ENCODE measurements around the gene AFF3.

Gene AFF3

DNA sequence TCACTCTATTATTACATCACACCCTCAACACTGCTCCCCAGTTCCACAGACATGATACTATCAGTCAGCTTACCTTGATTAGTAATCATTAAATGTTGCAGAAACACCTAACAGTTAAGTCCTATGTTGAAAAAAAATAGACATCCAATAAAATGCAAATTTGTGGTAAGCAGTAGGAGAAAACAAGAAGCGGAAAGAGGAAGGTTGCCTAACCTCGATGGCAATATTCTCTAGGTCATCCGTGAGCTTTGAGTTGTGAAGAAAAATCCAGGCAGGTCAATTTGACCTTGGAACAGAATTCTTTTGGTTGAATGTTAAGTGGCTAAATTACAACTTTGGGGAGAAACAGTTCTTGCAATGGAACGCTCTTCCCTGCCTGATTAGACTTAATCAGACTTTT, 264.4 kb downstream of the AFF3 start:
- DNase-seq: no peak

DNA sequence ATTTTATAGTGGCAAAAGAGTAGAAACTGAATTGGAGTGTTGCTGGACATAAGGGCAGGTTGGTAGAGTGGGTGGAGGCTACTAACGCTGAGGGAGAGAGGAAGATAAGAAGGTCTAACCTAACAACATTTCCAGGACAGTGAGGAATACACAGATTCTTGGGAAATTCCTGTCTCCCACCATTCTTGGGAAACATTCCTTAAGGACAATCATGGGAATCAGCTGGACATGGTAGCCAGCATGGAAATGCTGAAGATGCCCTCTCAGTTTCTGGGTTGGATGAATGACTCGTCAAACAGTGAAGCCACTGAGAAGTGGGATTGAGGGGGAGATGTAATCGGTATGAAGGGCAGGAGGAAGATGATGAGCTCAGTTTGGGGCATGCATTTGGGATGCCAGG, 265.4 kb downstream of the AFF3 start:
- DNase-seq: no peak

DNA sequence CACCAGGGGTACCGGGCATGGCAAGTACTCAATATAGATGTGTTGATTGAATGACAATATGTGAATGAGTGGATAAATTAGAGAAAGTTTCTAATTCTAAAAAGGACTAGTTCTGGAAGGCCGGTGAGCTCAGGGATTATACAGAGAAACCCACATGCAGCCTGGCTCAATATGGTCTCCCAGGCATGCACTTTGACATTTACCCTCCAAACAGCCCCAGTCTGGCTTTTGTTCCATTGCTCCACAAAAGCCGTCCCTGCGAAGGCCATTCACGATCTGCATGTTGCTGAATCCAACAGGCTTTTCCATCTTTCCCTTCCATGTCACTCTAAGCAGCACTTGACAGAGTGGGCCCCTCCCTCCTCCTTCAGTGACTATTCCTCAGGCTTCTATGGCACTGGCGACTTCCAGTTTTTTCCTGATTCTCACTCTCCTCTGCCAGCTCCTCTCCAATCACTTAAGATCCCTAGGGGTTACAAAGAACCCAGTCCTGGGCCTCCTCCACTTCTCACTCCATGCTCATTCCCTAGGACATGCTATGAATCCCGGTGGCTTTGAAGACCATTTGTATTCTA, 266.7 kb downstream of the AFF3 start:
- DNase-seq: no peak

DNA sequence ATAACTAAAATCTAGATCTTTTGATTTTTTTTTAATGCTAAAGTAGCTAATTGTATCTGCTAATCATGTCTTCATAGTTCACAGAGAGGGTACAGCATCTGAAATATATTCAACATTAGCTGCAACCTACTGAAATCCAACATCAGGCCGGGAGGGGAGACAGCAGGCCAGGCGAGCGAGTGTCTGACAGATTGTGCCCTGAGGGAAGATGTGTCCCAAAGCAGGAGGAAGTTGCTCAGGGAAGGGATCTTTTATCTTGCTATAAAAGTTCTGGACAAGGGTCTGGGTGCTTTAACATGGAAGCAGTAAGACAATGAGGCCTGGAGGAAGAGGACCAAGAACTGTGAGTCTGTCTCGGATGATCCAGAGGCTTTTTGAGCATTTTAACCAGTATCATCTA, 274.1 kb downstream of the AFF3 start:
- no peak for DNase-seq

DNA sequence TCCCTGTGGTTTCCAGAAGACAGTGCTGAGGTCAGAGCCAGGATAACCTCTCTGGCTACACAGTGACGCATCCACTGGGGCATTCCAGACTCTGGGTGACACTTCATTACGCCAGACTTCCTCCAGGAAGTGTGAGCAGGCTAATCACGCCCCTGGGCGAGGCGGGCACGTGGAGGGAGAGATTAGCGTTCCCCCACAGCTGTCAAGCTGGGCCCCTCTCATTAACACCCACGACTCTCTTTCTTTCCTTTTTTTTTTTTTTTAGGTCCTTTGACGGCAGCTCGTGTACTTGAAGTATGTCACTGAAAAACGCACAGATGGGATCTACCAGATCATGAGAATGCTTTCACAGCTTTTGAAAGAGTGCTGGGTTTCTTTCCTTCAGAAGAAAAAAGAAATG, 274.6 kb downstream of the AFF3 start:
- no peak for DNase-seq

DNA sequence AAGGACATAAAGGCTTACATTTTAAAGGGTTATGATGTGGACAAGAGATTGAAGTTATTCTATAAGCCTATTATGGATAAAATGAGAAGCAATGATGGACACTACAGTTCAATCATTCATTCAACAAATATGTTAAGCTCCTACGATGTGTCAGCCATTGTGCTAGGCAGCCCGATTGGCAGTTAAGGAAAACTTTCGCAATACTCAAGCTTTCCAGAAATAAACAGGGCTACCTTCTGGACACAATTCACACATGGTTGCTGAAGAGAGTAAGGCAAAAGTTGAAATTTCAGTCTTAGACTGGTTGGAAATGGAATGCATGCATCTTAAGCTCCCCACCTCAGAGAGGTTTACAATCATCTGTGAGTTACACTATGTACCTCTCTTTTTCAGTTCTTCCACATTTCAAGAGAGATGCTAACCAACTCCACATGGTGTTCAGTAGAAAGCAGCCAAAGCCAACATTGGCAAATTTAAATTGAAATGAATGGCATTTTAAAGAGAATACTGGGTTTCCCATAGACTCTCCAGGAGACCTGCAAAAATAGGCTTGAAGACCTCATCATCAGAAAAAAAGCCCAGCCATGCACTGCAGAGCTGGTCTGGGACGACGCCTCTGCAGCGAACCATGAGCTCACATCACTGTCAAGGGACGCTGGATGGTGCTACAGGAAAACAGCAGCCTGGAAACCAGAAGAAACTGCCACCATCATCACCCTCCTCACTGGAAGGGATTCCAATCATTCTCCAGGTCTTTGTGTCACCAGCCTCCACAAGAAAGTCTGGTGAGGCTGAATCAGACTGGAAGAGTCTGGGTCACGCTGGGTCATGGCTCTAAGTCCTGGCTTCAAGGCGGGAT, 276.3 kb downstream of the AFF3 start:
- no peak for DNase-seq

DNA sequence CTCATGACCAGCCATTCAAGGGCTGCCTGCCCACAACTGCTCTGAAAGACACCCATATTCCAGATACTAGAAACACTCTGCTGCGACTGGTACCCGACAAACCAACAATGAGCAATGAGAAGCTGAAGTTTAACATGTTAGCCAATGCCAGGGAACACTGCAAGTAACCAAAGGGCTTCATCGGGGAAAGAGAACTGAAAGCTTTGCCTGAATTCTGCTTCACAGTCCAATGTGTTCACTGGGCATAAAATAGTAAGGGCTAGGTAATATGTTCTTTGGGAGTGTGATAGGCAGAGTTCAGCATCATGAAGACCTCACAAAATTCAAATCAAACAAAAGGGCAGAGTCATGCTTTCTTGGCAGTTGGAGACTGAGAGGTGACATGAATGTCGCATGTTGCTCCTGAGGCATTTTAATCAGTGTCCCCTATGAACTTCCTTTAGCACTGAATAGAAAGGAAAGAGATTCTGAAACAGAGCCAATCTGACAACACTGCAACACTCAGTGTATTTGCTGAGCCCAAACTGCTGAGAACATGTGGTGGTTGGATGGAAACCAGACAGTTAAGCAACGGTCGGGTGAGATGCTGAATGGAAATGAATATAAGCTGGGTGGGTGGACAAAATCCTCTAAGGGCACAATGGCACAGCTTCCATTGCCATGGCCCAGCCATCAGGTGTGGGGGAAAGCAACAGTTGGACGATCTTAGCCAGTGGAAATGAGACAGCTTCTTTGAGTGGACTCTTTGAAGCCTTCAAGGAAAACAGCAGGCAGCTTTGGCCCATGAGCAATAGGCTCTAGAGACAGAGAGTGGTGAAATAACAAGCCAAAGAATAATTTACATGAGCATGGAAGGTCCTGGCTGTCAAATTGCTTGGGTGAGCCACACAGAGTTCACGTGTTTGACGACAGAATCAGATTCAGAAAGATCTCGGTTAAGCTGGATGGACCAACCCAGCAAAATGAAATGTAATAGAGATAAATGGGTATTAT, 277.5 kb downstream of the AFF3 start:
- DNase-seq: no peak

DNA sequence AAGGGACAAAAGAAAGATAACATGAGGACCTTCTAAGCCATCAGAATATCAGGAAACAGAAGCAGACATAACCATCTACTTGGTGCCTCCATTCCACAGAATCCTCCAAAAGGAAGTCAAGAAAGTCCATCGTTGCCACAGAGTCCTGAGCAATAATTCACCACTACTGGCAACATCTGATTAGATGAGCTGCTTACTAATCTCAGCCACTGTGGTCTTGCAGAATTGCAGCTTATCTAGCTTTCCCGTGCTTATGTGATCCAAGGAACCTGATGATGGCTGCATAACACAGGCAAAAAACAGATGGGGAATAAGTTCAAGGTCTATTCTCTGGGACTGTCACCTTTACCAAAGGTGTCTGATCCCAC, 278.5 kb downstream of the AFF3 start:
- no peak for DNase-seq

DNA sequence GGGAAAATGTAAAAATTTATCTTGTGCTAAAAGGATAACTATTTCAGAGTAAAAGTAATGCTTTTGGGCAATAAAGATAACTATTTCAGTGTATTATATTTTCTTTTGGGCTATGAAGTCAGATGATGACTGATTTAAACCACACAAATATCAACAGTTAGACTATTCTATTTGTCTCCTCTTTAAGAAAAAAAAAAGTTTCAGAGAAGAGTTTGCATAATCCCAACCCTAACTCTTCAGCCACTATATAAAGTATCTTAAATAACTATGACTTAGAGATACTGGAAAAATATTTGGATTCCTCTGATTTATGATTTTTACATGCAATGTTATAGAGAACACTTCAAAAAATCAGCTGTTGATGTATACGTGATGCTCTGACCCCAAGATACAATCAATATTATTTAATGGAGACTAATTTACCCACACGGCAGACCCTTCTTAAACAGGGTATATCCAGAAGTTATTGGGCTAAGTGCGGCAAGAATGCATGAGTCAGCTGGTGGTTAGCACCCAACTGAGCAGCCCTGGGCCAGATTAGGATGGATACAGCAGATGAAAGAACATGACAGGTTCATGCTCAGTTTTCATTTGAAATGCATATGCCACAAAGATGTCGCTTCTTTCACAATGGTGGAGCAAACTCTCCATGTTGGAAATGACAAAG, 279.0 kb downstream of the AFF3 start:
- DNase-seq: no peak

DNA sequence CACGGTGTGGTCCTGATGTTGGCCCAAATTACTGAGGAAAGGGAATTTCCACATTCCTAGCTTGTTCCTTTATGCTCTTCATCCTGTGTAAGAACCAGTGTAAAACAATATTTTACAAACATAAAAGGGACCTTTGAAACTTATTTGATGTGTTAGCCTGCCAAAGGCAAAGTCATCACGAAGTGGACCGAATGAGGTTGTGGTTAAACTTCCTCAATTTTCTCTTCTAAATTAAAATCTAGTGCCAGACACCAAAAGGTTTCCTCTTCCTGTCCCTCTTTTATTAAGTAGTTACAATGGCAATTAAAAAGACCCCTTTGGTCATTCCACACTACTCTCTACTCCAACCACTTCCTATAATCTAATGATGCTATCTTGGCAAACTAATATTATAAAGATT, 279.8 kb downstream of the AFF3 start:
- DNase-seq: no peak

DNA sequence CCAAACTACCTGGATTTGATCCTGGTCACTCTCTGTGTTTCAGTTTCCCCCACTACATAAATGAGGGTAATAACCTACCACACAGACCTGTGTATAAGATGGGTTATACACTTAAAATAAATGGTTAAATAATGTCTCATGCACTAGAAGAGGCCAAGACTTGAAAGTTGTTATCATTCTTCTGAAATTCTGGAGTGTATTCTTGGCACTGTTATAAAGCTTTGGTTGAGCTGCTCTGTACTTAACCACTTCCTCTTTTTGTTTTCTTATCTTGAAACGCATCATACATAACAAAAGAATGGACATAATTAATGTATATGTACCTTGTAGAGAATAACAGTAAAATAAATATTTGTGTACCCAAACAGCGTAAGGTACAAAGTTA, 281.0 kb downstream of the AFF3 start:
- no peak for DNase-seq

DNA sequence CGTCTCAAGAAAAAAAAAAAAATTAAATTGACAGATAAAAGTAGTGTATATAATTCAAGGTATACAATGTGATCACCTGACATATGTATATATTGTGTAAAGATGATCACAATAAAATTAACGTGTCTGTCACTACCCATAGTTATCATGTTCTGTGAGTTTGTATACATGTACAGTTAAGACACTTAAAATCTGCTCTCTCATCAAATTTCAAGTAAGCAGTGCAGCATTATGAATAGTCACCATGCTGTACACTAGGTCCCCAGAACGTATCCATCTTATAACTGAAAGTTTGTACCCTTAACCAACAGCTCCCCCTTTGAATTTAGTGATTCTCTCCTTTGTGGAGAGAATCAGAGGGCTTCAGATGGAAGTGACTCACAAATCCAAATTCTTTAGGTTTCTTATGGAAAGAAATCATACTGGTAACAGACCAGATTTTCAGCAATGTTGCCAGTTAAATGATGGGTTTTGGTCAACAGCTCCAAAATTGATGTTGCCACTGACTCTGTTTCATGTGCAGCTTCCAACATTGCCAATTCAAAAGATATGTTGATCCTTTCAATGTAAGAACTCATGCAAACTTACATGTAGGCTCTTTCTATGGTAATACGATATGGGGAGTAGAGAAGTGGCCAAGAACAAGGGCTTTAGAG, 281.5 kb downstream of the AFF3 start:
- no peak for DNase-seq

DNA sequence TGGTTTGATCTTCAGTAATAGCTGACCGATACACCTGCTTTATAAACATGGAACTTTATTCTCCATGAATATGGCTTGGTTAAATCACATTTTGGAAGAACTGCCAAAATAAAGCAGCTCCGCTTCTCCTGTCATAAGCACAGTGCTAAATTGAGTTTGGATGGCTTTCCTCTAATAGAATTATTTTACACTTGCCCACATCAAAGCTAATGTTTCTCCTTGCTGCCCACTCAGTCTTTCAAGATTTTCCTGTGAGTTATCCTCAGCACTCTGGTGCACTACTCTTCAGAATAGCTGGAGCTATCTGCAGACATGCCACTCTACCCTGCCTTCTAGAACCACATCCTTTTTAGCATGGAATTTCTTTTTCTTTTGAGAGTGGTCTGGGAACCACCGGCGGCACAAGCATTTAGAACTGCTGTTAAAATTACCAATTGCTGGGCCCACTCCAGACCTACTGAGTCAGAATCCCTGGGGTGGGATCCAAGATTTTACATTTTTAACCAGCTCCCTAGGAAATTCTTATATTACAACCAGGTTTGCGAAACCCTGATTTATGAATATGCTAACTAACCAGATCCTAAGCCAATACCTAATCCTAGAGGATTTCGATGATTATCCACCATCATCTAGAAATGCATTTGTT, 283.3 kb downstream of the AFF3 start:
- no peak for DNase-seq

DNA sequence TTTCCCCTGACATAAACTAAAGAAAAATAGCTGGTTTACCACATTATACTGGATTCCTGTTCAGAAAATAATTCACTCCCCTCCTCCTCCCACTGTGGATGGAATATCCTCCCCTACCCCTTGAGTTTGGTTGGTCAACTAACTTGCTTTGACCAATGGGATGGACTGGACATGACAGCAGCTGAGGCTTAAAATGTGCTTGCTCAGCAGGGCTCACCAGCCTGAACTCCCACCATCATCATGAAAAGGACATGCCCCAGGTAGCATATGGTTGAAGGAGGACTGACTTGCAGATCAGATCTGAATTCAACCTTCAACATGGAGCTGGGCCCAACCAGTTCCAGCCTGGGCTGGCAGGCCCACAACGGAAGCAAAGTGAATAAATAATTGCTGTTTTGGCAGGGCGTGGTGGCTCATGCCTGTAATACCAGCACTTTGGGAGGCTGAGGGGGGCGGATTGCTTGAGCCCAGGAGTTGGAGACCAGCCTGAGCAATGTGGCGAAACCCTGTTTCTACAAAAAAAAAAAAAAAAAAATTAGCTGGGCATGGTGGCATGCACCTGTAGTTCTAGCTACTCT, 284.4 kb downstream of the AFF3 start:
- DNase-seq: no peak

DNA sequence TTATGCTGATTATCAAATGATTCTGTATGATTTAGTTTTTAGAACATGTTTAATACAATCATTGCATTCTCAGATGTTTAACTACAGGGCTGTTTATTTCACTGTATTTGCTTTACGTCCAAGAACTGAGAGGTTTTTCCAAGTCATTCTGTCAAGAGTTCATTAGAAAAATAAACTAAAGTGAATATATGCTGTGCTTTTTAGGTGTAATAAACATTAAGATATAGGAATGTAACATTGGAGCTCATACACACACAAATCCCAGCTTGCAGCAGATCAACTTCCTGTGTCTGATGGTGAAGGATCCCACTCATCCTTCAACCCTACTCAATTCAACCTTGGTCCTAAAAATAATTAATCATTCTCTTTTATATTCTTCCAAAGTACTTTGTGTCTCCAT, 285.0 kb downstream of the AFF3 start:
- no peak for DNase-seq

DNA sequence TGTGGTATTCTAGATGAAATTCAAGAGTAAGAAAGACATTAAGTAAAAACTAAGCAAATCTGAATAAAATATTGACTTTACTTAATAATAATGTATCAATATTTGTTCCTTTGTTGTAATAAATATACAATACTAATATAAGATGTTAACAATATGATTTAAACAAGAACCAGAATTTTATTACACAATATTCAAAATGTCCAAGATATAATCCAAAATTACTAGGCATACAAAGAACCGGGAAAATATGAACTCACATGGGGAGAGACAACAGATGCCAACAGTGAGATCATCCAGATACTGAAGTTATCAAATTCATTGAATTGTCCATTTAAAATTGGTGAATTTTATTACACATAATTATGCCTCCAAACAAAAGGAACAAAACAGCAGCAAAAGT, 286.3 kb downstream of the AFF3 start:
- DNase-seq: no peak

DNA sequence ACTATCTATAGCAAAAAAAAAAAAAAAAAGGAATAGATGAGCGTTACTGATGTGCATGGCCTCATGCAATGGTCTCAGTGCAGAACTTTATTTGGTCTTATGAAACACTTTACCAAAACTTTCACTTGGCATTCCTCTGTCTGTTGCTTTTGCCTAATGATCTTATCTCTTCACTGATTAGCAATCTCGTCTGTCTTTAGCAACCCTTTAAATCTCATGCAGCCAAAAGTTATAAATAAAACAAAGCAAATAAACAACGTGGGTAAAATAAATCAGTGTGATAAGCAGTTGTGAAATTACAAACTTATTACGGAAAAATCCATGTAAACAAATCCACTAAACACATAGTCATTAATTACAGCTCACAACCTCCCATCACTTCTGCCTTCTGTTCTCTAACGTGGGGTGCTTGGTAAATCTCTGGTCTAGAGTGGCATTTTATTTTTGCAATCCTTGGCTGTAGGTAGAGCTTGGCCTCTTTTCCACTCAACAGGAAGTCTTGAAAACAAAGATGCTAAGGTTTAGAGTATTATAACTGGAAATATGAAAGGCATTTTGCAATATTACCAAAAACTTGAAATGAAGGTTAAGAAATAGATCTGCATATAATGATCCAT, 288.0 kb downstream of the AFF3 start:
- DNase-seq: no peak

DNA sequence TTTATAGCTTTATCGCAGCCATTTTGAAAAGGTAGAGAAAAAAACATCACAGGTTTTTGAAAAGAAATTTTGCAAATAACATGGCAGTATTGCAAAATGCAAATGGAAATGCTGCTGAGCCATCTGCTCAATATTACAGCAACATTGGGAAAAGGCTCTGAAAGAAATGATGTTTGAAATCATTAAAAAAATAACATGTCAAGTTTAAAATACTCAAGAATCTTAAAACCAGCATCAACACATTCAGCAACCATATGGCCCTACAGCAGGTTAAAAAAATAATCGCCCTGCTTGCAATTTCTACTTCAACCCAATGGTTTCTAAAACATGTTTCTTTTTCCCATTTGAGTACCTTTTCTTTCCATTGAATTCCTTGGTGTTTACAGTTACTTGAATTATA, 289.4 kb downstream of the AFF3 start:
- DNase-seq: no peak

DNA sequence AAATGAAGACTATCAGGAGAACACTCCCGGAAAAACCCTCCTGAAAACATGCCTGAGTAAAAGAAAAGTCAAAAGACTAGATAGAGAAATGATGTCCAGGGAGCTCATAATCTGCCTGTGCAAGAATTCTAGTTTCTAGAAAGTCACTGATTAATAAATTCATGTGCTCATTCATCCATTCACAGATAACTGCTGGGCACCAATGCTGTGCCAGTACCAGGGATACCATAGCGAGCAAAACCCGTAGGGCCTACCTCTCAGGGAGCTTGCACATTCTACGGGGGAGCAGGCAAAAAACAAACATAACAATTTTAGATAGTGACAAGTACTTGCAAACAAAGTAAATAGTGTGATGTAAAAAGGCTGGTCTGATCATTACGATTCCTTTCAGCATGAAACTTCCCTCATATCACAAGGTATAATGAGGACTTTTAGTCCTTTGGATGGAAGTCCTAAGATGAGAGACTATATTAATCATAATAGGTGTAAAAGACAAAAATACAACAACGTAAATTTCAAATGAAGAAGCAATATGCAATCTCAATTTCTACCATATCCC, 289.9 kb downstream of the AFF3 start:
- no peak for DNase-seq

DNA sequence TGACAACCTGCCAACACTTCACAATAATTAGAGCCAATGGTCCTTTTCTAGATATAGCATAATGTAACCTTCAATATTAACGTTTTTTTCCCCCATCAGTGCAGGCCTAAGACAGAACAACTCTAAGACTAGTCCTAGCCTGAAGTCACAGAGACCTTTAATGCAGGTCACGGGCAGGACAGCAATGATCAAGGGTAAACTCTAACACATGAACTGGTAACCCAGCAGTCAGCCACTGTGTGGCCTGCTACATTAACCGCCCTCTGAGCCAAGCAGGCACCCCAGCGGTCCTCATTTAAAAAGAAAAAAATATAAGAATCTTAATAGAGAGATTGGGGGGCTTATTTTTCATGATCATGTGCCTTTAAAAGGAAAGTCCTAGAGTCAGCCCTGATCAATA, 290.6 kb downstream of the AFF3 start:
- no peak for DNase-seq

DNA sequence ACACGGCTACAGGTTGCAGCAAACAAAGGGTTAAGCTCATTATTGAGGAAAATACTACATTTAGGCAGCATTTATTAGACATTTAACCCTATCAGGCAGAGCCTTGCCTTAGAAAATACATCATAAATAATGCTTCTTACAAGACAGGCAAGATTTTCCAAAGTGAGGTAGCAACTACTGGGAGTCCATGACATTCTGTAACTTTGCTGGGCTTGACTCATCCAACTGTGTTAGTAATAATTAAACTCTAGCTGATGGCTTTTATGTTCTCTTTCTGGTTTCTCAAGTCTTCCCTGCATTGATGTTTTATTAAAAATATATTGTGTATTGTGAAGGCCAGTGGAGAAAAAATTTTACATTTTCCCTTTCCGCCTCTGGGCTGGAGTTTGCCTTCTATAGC, 291.3 kb downstream of the AFF3 start:
- DNase-seq: no peak

Data from SHP77 treated with DMSO at 0.1 percent for 48 hours (cell line).